Measurements from ENCODE around the gene FAM184A.

Gene FAM184A

GRCh38 chr6:118953391-118953790 is 125.1 kb downstream of the FAM184A start:
- DNase-seq = no peak

GRCh38 chr6:118952683-118953082 is 125.8 kb downstream of the FAM184A start:
- DNase-seq = no peak

- DNase-seq = no peak
These were observed 133.2 kb downstream of the FAM184A start for GRCh38 chr6:118945217-118945616.

- DNase-seq = no peak
These were observed 137.7 kb downstream of the FAM184A start for GRCh38 chr6:118940770-118941169.

GRCh38 chr6:118939683-118940082 is 138.8 kb downstream of the FAM184A start:
- no peak for DNase-seq

- no peak for DNase-seq
These were observed 142.3 kb downstream of the FAM184A start for GRCh38 chr6:118935978-118936703.

GRCh38 chr6:118935331-118935668 is 143.2 kb downstream of the FAM184A start:
- DNase-seq = no peak

GRCh38 chr6:118934461-118935330 is 143.8 kb downstream of the FAM184A start, which contains the start of gene MCM9:
Gene MCM9 (minus strand): TSS chr6:118935159. CDS start chr6:118931723, 3,436 bp downstream.
- DNase-seq = peak; percentile 93

GRCh38 chr6:118933855-118934460 is 144.5 kb downstream of the FAM184A start:
- DNase-seq = peak; percentile 7

GRCh38 chr6:118932421-118932820 is 146.0 kb downstream of the FAM184A start:
- DNase-seq = no peak

- DNase-seq = no peak
These were observed 147.0 kb downstream of the FAM184A start for GRCh38 chr6:118931436-118931835.

GRCh38 chr6:118930680-118931079 is 147.8 kb downstream of the FAM184A start:
- DNase-seq = no peak

- no peak for DNase-seq
These were observed 155.4 kb downstream of the FAM184A start for GRCh38 chr6:118923035-118923434.

- no peak for DNase-seq
These were observed 157.4 kb downstream of the FAM184A start for GRCh38 chr6:118921084-118921483.

- DNase-seq = no peak
These were observed 160.1 kb downstream of the FAM184A start for GRCh38 chr6:118918329-118918725.

- DNase-seq = no peak
These were observed 160.7 kb downstream of the FAM184A start for GRCh38 chr6:118917546-118918328.

- DNase-seq = no peak
These were observed 163.9 kb downstream of the FAM184A start for GRCh38 chr6:118914598-118914997.

- DNase-seq = no peak
These were observed 165.3 kb downstream of the FAM184A start for GRCh38 chr6:118913161-118913560.

GRCh38 chr6:118912646-118913045 is 165.8 kb downstream of the FAM184A start:
- no peak for DNase-seq
